H1 (cell line): Measurements from ENCODE around the gene JAKMIP3. TPM values are rescaled to one million over a fixed set of nuclear protein-coding genes. Genes with fewer than 3 reads are reported as not detected.

ENCODE experiments used
- ATF2 ChIP-seq: IDR thresholded peaks from 2 replicates; pipeline ENCODE4 v1.6.1; 2012; ENCODE audit warnings: low read length, inconsistent platforms
- BCL11A ChIP-seq, 2 experiments: IDR thresholded peaks; one replicate each; pipeline ENCODE4 v1.6.1; 2011; ENCODE audit warnings: low read depth in 2 of 2, low read length in 2 of 2, mild to moderate bottlenecking in 2 of 2
- CBX5 ChIP-seq: fragments of 300-800, 300-1000 bp; sonication (generic); IDR thresholded peaks from 2 replicates; pipeline ENCODE4 v1.7.1; 2016; ENCODE audit warnings: antibody characterized with exemption, low read length, low read depth
- E2F6 ChIP-seq: IDR thresholded peaks from 2 replicates; pipeline ENCODE4 v1.6.1; 2012; ENCODE audit warnings: inconsistent platforms
- EP300 ChIP-seq, 2 experiments: IDR thresholded peaks; 1 replicate in 1 of 2; 2 replicates in 1 of 2; pipeline ENCODE4 v1.6.1; 2011 to 2012; ENCODE audit warnings: low read depth in 2 of 2, low read length in 2 of 2, mild to moderate bottlenecking in 2 of 2, borderline replicate concordance in 1 of 2, inconsistent platforms in 1 of 2, moderate library complexity in 1 of 2
- POLR2AphosphoS5 ChIP-seq: IDR thresholded peaks from 2 replicates; pipeline ENCODE4 v1.6.1; 2011; ENCODE audit warnings: low read depth, low read length
- RFX5 ChIP-seq: IDR thresholded peaks from 2 replicates; pipeline ENCODE4 v1.6.1; 2011; ENCODE audit warnings: low read depth, low read length, improper control_type of control experiment, borderline replicate concordance
- RNF2 ChIP-seq: fragments of 200-900, 300-1000 bp; sonication (generic); IDR thresholded peaks from 2 replicates; pipeline ENCODE4 v1.7.1; 2016; ENCODE audit warnings: borderline replicate concordance, low read depth, mild to moderate bottlenecking, antibody characterized with exemption, low read length; ENCODE audit not compliant: poor library complexity, severe bottlenecking; ENCODE audit errors: missing control alignments
- polyA plus RNA-seq, 7 experiments: library from polyadenylated mRNA; depleted of rRNA in 3 of 7; stranded (reverse) in 5 of 7; unstranded in 2 of 7; fragments of >200 nt in 5 of 7; fragments of 200-250 nt in 2 of 7; gene quantifications; 1 replicate in 5 of 7; 2 replicates in 1 of 7; 4 replicates in 1 of 7; pipeline versions ENCODE4 v1.2.1 to v1.2.3, GENCODE V29; 2011 to 2013; ENCODE audit warnings: missing spikeins in 2 of 7, mixed read lengths in 2 of 7
- total RNA-seq: library from RNA; stranded (reverse); fragmentation: NEBNext Ultra II Directional; extraction: Animal tissue kit (Norgen Biotek cat#: 25700); gene quantifications from 2 replicates; pipeline ENCODE4 v1.2.1, GENCODE V29; 2021

The JAKMIP3 gene
- total and polyA plus RNA-seq, 2 of the 8 experiments (the other 6 are each of a cell fraction or from before 2014, with no cell fraction given): 0.83 to 0.91 TPM

GRCh38 chr10:132068431-132069121 lies 2.8 kb downstream of the JAKMIP3 start (continued):
- TF ChIP-seq ATF2 (no peak), E2F6 (no peak), CBX5 (no peak), RFX5 (no peak), POLR2AphosphoS5 (no peak), EP300 (IDR thresholded peaks at IDR 0.05; ENCODE audit: borderline replicate concordance in 1 of 2, low read depth in 2 of 2, low read length in 2 of 2) (no peak), RNF2 (no peak), BCL11A (IDR thresholded peaks at IDR 0.05; ENCODE audit: low read depth in 2 of 2, low read length in 2 of 2) (no peak)
